ENCODE data around the gene CEP83.
"Not testable (repeated sequence)": the region's sequence is repeated elsewhere in the genome, so short reads cannot be mapped to it uniquely, and the experiment has no call there.

Gene CEP83

DNA sequence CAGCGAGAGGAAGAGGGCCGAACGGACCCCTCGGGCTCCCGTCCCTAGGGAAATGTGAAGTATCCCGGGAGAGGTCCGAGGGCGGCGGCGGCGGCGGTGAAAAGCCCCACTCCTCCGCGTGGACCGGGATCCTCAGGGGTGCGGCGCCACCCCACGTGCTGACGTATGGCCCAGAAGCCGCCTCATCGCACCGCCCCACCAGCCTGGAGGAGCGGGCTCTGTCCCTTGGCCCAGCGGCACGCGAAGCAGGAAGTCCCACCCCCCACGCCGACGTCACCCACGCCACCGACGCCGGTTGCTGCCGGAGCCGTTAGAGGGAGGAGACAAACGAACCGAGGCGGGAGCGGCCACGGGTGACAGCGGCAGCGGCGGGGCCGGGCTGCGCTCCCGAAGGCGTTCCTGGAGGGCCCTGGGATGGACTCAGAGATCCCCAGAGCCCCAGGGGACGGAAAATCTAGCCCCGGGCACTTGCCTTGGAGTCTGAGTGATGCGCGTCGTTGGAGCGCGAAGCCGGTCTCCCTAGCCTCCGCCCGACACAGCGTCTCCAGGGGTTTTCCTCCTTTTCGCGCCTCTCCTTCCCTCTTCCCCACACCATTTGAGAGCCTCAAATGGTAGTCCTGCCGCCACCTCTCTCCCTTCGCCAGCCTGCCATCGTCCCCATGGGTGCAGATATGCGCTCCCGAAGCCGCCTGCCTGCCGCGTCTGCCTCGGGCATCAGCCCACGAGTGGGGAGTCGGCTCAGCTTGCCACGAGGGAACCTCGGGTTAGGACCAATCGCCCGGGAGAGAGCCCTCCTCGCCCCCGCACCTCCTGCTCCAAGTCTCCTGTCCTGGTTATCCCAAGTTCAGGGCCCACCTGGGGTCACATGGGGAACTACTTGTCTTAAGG lies at the start of gene CEP83:
TSS of gene CEP83 (minus strand) at position 140 of the 888 bp plus-strand sequence. CDS start 47,377 bp downstream, outside the sequence.
- DNase-seq (ENCODE audit: low read depth): peak; percentile 94

DNA sequence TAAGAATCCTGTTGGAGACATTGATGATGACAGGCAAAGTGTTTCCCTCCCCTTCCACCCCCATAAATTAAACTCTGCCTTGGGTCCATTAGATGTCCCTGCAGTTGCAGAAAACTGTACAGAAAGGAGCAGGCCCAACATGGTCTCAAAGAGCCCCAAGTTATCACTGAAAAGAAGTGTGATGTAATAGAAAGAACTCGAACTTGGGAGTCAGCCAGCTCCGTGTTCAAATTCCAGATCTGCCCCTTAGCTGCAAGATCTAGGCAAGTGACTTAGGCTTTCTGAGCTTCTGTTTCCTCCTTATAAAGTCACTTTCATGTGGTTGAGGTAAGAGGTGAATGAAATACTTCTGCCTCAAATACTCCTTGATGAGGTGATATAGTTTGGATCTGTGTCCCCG lies 49.6 kb upstream of the CEP83 start:
- no peak for DNase-seq (ENCODE audit: low read depth)

DNA sequence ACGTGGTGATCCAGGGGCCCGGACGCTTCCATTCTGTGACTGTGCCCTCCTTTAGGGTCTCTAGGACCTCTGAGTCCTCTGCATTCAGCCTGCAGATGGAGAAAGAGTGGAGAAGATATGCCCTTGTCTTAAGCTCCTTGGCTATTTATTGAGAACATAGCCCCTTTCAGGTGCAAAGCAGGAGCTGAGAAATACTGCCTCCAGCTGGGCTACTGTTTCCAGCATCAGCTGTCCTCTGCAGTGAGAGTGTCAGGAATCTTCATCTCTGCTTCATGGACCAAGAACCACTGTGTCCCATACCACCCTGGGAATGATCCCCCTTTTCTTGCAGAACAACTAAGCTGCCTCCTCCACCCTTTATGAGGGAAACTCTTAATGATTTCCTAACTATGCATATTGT lies 47.8 kb upstream of the CEP83 start:
- DNase-seq (ENCODE audit: low read depth): no peak

GRCh38 chr12:94504386-94504785 lies 44.7 kb upstream of the CEP83 start:
- peak; percentile 42 for DNase-seq (ENCODE audit: low read depth)

- no peak for DNase-seq (ENCODE audit: low read depth)
Measured at GRCh38 chr12:94503619-94504018, 44.0 kb upstream of the CEP83 start.

DNA sequence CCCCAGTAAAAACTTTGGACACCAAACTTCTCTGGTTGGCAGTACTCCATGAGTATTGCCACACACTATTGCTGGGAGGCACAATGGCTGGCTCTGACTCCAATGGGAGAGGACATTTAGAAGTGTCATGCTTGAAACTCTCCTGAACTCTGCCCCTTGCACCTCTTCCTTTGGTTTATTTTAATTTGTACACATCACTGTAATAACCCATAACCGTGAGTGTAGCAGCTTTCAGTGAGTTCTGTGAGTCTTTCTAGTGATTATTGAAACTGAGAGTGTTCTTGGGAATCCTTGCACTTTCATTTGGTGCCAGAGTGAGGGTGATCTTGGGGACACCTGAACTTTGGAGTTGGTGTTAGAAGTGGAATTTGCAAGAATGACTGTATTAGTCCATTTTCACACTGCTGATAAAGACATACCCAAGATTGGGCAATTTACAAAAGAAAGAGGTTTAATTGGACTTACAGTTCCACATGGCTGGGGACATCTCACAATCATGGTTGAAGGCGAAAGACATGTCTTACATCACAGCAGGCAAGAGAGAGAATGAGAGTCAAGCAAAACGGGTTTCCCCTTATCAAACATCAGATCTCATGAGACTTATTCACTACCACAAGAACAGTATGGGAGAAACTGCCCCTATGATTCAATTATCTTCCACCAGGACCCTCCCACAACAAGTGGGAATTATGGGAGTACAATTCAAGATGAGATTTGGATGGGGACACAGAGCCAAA lies 41.3 kb upstream of the CEP83 start:
- no peak for DNase-seq (ENCODE audit: low read depth)

GRCh38 chr12:94498698-94499097 lies 39.0 kb upstream of the CEP83 start:
- DNase-seq (ENCODE audit: low read depth): no peak

GRCh38 chr12:94498073-94498472 lies 38.4 kb upstream of the CEP83 start:
- no peak for DNase-seq (ENCODE audit: low read depth)

DNA sequence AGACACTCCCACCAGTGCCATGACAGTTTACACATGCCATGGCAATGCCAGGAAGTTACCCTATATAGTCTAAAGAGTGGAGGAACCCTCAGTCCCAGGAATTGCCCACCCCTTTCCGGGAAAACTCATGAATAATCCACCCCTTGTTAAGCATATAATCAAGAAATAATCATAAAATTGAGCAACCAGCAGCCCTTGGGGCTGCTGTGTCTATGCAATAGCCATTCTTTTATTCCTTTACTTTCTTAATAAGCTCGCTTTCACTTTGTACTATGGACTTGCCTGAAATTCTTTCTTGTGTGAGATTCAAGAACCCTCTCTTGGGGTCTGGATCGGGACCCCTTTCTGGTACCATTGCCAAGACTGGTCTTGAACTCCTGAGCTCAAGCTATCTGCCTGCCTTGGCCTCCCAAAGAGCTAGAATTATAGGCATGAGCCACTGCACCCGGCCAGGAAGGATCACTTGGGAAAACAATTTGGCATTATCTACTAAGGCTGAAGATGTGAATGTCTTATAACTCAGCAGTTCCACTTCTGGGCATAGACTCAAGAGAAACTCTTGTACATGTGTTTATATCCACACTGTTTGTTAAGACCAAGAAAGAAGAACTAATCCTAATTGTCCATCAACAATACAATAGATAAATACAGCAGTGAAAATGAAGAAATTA lies 35.9 kb upstream of the CEP83 start:
- DNase-seq (ENCODE audit: low read depth): no peak

GRCh38 chr12:94491489-94491888 lies 31.8 kb upstream of the CEP83 start:
- no peak for DNase-seq (ENCODE audit: low read depth)

DNA sequence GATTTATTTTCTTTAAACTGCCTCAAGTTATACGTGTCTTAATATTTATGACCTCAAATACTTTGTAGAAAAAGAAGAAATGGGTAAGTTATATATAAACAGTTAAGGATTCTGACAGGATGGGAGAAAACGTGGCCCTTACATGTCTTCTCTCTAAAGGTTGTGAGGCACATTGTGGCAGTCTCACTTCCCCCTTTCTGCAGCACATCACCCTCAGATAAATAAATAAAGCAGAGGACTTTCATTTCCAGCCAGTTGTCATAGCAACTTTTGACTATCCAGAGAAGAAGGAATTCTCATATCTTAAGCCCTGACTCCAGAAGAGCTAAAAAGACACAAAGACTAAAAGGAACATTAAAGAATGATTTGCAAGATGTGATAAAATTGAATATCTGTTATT lies 28.8 kb upstream of the CEP83 start:
- peak; percentile 36 for DNase-seq (ENCODE audit: low read depth)

GRCh38 chr12:94481734-94482133 lies 22.1 kb upstream of the CEP83 start:
- no peak for DNase-seq (ENCODE audit: low read depth)

DNA sequence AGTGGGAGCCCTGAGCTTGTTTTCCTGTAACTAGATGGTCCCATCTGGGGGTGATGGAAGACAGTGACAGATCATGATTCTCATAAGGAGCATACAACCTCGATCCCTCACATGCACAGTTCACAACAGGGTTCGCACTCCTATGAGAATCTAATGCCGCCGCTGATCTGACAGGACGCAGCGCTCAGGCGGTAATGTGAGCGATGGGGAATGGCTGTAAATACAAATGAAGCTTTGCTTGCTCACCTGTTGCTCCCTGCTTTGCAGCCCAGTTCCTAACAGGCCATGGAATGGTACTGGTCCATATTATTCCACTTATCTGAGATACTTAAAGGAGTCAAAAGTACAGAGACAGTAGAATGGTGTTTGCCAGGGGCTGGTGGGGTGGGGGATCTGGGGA lies 9.9 kb upstream of the CEP83 start:
- no peak for DNase-seq (ENCODE audit: low read depth)

DNA sequence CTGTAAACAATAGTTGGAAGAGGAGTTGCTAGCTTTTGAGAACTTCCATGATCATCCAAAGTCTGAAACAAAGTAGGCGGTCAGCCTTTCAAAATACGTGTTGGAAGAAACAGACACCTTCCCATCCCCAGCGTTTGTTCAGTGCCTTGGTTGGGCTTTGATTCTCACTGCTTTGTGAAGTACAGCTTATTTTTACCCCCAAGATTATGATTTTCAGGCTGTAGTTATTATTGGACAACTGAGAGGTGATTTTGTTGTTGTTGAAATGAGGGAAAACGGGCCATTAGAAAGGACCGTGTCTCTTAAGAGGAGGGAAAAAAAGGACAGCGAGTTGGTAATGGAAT lies 921 bp upstream of the CEP83 start:
- DNase-seq (ENCODE audit: low read depth): no peak

DNA sequence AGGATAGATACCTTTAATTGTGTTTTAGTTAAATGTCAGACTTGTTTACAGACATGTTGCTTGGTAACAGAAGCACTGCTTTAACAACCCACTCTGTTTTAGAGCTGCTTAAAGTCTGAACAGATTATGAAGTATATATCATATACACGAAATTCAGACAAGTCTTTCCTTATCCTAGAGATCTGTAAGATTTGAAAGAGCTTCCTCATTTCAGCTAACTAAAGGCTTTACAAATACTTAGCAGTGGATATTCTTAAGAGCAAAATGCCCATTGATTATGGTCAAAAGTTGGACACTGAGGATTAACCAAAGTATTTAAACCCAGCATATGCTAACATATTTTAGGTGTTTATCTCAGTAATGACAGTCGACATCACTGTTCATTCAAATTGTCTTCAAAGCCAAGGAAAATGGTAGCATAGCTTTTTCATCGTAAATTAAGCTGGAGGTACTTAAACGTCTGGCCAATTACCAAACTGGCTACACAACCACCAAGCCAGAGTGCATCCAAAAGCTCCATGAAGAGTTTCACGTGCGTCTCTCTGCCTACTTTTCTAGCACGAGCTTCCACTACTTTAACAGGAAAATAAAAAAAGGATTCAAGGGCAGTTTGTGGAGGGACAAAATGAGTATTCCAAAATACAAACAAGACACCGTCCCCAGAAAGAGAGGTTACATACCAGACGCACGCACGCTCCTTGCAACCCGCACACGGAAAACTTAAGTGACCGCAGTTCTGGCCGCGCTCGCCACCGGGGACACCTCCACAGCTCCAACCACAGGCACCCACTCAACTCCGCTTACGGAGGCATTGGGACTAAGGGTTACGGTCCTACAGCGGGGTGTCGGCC lies 565 bp downstream of the CEP83 start:
- DNase-seq (ENCODE audit: low read depth): peak; percentile 44

DNA sequence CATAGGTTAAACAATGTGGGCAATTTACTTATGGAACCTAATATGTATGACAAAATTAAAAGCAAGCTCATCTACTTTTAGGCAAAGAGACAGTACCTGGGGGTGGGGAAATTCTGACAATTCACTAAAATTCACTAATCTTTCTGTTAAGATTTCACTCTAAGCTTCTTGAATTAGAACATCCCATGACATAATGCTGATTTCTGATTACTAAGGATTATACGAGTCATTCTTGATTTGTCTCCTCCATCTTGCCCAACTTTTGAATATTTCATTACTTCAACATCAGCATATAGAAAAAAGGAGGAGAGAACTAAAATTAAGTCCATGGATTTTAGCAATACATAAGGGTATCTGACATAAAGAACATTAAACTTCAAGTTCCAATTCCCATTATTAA lies 2.4 kb downstream of the CEP83 start:
- peak; percentile 6 for DNase-seq (ENCODE audit: low read depth)

DNA sequence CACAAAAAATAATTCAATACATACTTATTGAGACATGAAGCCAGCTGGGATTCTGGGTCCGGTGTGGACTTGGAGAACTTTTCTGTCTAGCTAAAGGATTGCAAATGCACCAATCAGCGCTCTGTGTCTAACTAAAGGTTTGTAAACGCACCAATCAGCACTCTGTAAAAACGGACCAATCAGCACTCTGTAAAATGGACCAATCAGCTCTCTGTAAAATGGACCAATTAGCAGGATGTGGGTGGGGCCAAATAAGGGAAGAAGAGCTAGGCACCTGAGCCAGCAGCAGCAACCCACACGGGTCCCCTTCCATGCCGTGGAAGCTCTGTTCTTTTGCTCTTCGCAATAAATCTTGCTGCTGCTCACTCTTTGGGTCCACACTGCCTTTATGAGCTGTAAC lies 5.3 kb downstream of the CEP83 start:
- DNase-seq (ENCODE audit: low read depth): not testable (repeated sequence)

- DNase-seq (ENCODE audit: low read depth): no peak
Measured at GRCh38 chr12:94445662-94446061, 14.0 kb downstream of the CEP83 start.

DNA sequence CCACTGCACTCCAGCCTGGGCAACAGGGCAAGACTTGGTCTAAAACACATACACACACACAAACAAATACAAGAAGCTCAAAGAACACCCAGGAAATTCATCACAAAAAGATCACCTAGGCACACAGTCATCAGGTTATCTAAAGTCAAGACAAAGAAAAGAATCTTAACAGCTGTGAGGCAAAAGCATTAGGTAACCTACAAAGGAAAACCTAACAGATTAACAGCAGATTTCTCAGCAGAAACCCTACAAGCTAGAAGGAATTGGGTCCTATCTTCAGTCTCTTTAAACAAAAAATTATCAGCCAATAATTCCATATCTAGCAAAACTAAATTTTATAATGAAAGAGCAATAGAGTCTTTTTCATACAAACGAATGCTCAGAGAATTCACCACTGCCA lies 22.4 kb downstream of the CEP83 start:
- no peak for DNase-seq (ENCODE audit: low read depth)

DNA sequence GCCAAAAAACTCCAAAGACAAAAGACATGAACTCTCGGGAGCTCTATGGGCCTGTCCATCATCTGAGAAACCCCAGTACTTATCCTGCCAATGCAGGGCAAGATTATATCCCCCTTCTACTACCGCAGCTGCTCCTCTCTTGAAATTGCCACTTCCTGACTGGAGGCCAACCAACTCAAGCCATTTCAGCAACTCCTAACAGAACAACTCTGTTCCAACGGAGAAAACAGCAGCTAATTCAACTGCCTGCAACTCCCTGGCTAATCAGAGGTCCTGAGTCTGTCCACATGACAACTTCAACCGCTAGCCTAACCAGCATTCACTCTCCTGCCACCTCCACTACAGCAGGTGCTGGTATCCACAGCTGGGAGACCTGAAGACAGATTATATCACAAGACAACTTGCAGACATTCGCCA lies 24.1 kb downstream of the CEP83 start:
- no peak for DNase-seq (ENCODE audit: low read depth)

DNA sequence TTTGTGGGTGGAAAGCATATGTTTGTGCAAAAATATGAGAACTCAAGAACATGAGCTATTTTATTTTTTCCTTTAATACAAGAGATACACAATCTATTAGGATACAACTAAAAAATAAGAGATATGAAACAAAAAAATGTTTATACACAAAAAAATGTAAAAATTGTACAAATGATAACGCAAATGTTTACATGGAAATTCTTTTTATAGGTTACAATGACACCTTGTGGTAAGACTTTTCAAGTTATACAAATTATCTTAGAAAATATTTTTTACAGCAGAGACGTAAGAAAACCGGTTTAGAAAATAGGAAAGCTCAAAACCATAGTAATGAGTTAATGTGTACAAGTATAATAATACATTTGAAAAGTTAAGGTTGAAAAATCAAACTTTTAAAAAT lies 25.5 kb downstream of the CEP83 start:
- DNase-seq (ENCODE audit: low read depth): no peak

DNA sequence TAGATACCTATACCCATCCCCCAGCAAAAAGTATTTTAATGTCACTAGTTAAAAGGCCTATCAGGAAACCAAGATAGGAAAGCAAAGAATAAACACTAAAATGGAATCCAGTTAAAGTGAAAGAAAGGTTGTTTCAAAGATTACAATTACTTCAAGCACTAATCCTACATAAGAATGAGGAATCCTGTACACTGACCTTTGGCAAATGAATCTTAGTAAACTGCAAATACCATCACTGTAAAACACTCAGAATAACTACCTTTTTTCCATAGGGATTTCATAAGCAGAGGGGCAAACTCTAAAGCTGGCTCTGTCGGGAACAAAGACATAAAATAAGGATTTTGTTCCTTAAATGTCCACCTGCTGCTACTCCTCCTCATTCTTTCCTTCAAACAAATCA lies 25.9 kb downstream of the CEP83 start:
- DNase-seq (ENCODE audit: low read depth): no peak
